SK-N-SH (cell line): ENCODE results near the gene C1QC. TPM values are rescaled to one million over a fixed set of nuclear protein-coding genes. Genes with fewer than 3 reads are reported as not detected.

Experiments used
- CTCF ChIA-PET: fragments of 300-600, 350-600 bp; formaldehyde crosslinking; extraction: SDS; loops from one replicate; lab custom pipeline; 2021; lab: Yijun Ruan, JAX
- POLR2A ChIA-PET: fragments of 350-600 bp; sonication (Branson Sonifier 250); formaldehyde crosslinking; extraction: SDS; loops from one replicate; lab custom pipeline; 2020; ENCODE audit warnings: antibody characterized with exemption, inconsistent platforms; lab: Yijun Ruan, JAX
- DNase-seq: peaks from one replicate; pipeline ENCODE4 v3.0.0; 2012
- H2AFZ ChIP-seq: fragments of 200-600 bp; sonication (generic); 2 replicates; pipeline ENCODE4 v1.8.1; 2016; ENCODE audit warnings: antibody characterized with exemption, mild to moderate bottlenecking, low read depth
- H3F3A ChIP-seq: fragments of 200-600 bp; sonication (generic); replicated peaks from 2 replicates; pipeline ENCODE3; 2016; ENCODE audit warnings: antibody characterized with exemption, mild to moderate bottlenecking; ENCODE audit not compliant: insufficient read depth
- H3K27ac ChIP-seq, 2 experiments: fragments of 200-500 bp in 1 of 2; fragments of 200-600 bp in 1 of 2; sonication (Bioruptor generic) in 1 of 2; sonication (generic), shearing (Covaris generic) in 1 of 2; 2 replicates each; pipeline versions ENCODE4 v1.5.1 to v1.6.1; 2014 to 2016; ENCODE audit warnings: low read depth in 2 of 2, inconsistent platforms in 1 of 2, low read length in 1 of 2, mild to moderate bottlenecking in 1 of 2, mixed read lengths in 1 of 2
- H3K27me3 ChIP-seq: fragments of 200-600 bp; sonication (generic), shearing (Covaris generic); 2 replicates; pipeline ENCODE4 v1.6.1; 2016; ENCODE audit warnings: mixed run types; ENCODE audit not compliant: insufficient read depth
- H3K36me3 ChIP-seq, 2 experiments: fragments of 200-500 bp in 1 of 2; fragments of 200-600 bp in 1 of 2; sonication (Bioruptor generic) in 1 of 2; sonication (generic) in 1 of 2; replicated peaks in 1 of 2; 2 replicates each; pipeline versions ENCODE3 to v1.5.1; 2014 to 2016; ENCODE audit warnings: low read length in 1 of 2, mild to moderate bottlenecking in 1 of 2; ENCODE audit not compliant: insufficient read depth in 2 of 2, control insufficient read depth in 1 of 2
- H3K4me1 ChIP-seq, 2 experiments: fragments of 200-500 bp in 1 of 2; fragments of 200-600 bp in 1 of 2; sonication (Bioruptor generic) in 1 of 2; sonication (generic), shearing (Covaris generic) in 1 of 2; 2 replicates each; pipeline versions ENCODE4 v1.5.1 to v1.6.1; 2014 to 2016; ENCODE audit warnings: low read depth in 1 of 2, low read length in 1 of 2, mixed run types in 1 of 2; ENCODE audit not compliant: insufficient read depth in 2 of 2, control insufficient read depth in 1 of 2
- H3K4me2 ChIP-seq: fragments of 200-600 bp; sonication (generic), shearing (Covaris generic); 2 replicates; pipeline ENCODE4 v1.6.1; 2017; ENCODE audit warnings: mixed run types
- H3K4me3 ChIP-seq, 2 experiments: fragments of 200-500 bp in 1 of 2; fragments of 200-600 bp in 1 of 2; sonication (Bioruptor generic) in 1 of 2; sonication (generic), shearing (Covaris generic) in 1 of 2; 2 replicates each; pipeline versions ENCODE4 v1.5.1 to v1.8.1; 2014 to 2016; ENCODE audit warnings: low read depth in 2 of 2, inconsistent platforms in 1 of 2, low read length in 1 of 2, mild to moderate bottlenecking in 1 of 2, mixed read lengths in 1 of 2, moderate library complexity in 1 of 2
- H3K79me2 ChIP-seq: fragments of 200-600 bp; sonication (generic); 2 replicates; pipeline ENCODE4 v1.8.1; 2017; ENCODE audit warnings: mild to moderate bottlenecking; ENCODE audit not compliant: insufficient read depth
- H3K9ac ChIP-seq: fragments of 200-600 bp; sonication (generic); 2 replicates; pipeline ENCODE4 v1.6.1; 2017; ENCODE audit warnings: mixed run types
- H3K9me2 ChIP-seq: fragments of 200-600 bp; sonication (generic); 2 replicates; pipeline ENCODE4 v1.6.1; 2017; ENCODE audit warnings: mixed run types
- H3K9me3 ChIP-seq: fragments of 200-600 bp; sonication (generic); 2 replicates; pipeline ENCODE4 v1.6.1; 2017; ENCODE audit warnings: mixed run types, mild to moderate bottlenecking, moderate library complexity
- H4K20me1 ChIP-seq: fragments of 200-600 bp; sonication (generic); 2 replicates; pipeline ENCODE4 v1.6.1; 2017; ENCODE audit warnings: mild to moderate bottlenecking, mixed run types; ENCODE audit not compliant: insufficient read depth
- CHD2 ChIP-seq: fragments of 150-350 bp; IDR thresholded peaks from 2 replicates; pipeline ENCODE4 v1.6.1; 2018; ENCODE audit warnings: low read length; ENCODE audit not compliant: partially characterized antibody
- CTCF ChIP-seq: fragments of 200-600 bp; sonication (generic); IDR thresholded peaks from 2 replicates; pipeline ENCODE4 v1.6.1; 2017; ENCODE audit warnings: antibody characterized with exemption, mild to moderate bottlenecking, moderate library complexity
- ELF1 ChIP-seq: IDR thresholded peaks from 2 replicates; pipeline ENCODE4 v1.4.0; 2012
- FOSL2 ChIP-seq: IDR thresholded peaks from 2 replicates; pipeline ENCODE4 v1.4.0; 2012; ENCODE audit warnings: low read depth, mild to moderate bottlenecking, moderate library complexity, borderline replicate concordance
- GABPA ChIP-seq: IDR thresholded peaks from 2 replicates; pipeline ENCODE4 v1.4.0; 2012; ENCODE audit warnings: low read depth, mild to moderate bottlenecking
- GATA2 ChIP-seq: sonication (generic); formaldehyde crosslinking; IDR thresholded peaks from 2 replicates; pipeline ENCODE4 v1.5.0; 2020; ENCODE audit warnings: mild to moderate bottlenecking, missing genetic modification reagents
- JUND ChIP-seq: IDR thresholded peaks from 2 replicates; pipeline ENCODE4 v1.4.0; 2012
- MEF2A ChIP-seq: IDR thresholded peaks from 2 replicates; pipeline ENCODE4 v1.4.0; 2012; ENCODE audit warnings: low read depth, borderline replicate concordance
- MXI1 ChIP-seq: IDR thresholded peaks from 2 replicates; pipeline ENCODE4 v1.6.1; 2012; ENCODE audit warnings: mild to moderate bottlenecking, low read depth, low read length, improper control_type of control experiment
- NFIC ChIP-seq: IDR thresholded peaks from 2 replicates; pipeline ENCODE4 v1.4.0; 2012; ENCODE audit warnings: borderline replicate concordance
- POLR2AphosphoS5 ChIP-seq: IDR thresholded peaks from 2 replicates; pipeline ENCODE4 v1.6.1; 2012; ENCODE audit warnings: low read depth, low read length
- RAD21 ChIP-seq: IDR thresholded peaks from 2 replicates; pipeline ENCODE4 v1.6.1; 2012; ENCODE audit warnings: mild to moderate bottlenecking, low read length
- RFX5 ChIP-seq: IDR thresholded peaks from 2 replicates; pipeline ENCODE4 v1.6.1; 2012; ENCODE audit warnings: mild to moderate bottlenecking, improper control_type of control experiment, low read length
- SIN3A ChIP-seq: IDR thresholded peaks from 2 replicates; pipeline ENCODE4 v1.6.1; 2012; ENCODE audit warnings: low read depth, mild to moderate bottlenecking, low read length, moderate library complexity, borderline replicate concordance
- TEAD4 ChIP-seq: IDR thresholded peaks from 2 replicates; pipeline ENCODE4 v1.4.0; 2012; ENCODE audit warnings: mild to moderate bottlenecking, borderline replicate concordance; ENCODE audit not compliant: insufficient read depth
- WGBS: methylation state at CpG from one replicate; pipeline ENCODE4 v1.1.6; 2017; ENCODE audit warnings: low lambda C conversion rate; 5-methylcytosine and 5-hydroxymethylcytosine counted together
- polyA plus RNA-seq, 3 experiments: library from polyadenylated mRNA; depleted of rRNA; stranded (reverse); fragments of >200 nt; gene quantifications; 2 replicates each; pipeline ENCODE4 v1.2.3, GENCODE V29; 2012
- TF ChIP-seq, protein P1 (sequence below): fragments of 150-350 bp; IDR thresholded peaks from 2 replicates; pipeline ENCODE4 v1.6.1; 2016; ENCODE audit warnings: mild to moderate bottlenecking, low read depth, low read length
- TF ChIP-seq, protein P2 (sequence below): IDR thresholded peaks from 2 replicates; pipeline ENCODE4; 2012
- TF ChIP-seq, protein P3 (sequence below): IDR thresholded peaks from 2 replicates; pipeline ENCODE4 v1.4.0; 2012; ENCODE audit warnings: low read depth

The C1QC gene
- polyA plus RNA-seq, 1 of the 3 experiments (the other 2 are of a cell fraction): not detected

GRCh38 chr1:22646384-22646783 is 3.0 kb downstream of the C1QC start:
- DNase-seq: no peak
- ChIA-PET CTCF (interaction anchor here (0.6 to 8.9 kb wide), 5 partner anchors 13 to 229 kb away, joined by 3 to 289 read pairs (median 4); no protein-coding TSS in a partner anchor), POLR2A (interaction anchor here (0.7 kb wide), 1 partner anchor 114 kb away, joined by 3 read pairs; no protein-coding TSS in a partner anchor)
- Histone ChIP-seq H3K4me3 (no peak overlapping the region), H2AFZ (no peak overlapping the region), H4K20me1 (no peaks in the 10 kb centered on the region), H3F3A (no peaks in the 10 kb centered on the region), H3K36me3 (no peaks in the 10 kb centered on the region), H3K27me3 (no peaks in the 10 kb centered on the region), H3K27ac (no peak overlapping the region), H3K9me2 (no peaks in the 10 kb centered on the region), H3K4me2 (no peak overlapping the region), H3K79me2 (no peaks in the 10 kb centered on the region), H3K9me3 (no peaks in the 10 kb centered on the region), H3K4me1 (peaks cover 0 to 11% of the 10 kb centered on the region in 2 experiments; a peak in 1 of 4 replicates), H3K9ac (no peak overlapping the region)
- 94% methylated on average over 1 of the region's 1 CpG for WGBS
- TF ChIP-seq GATA2 (CRISPR knock-in tag) (no peak), NFIC (no peak), RFX5 (no peak), ELF1 (no peak), FOSL2 (no peak), POLR2AphosphoS5 (no peak), RAD21 (no peak)
- TF ChIP-seq, protein P1, sequence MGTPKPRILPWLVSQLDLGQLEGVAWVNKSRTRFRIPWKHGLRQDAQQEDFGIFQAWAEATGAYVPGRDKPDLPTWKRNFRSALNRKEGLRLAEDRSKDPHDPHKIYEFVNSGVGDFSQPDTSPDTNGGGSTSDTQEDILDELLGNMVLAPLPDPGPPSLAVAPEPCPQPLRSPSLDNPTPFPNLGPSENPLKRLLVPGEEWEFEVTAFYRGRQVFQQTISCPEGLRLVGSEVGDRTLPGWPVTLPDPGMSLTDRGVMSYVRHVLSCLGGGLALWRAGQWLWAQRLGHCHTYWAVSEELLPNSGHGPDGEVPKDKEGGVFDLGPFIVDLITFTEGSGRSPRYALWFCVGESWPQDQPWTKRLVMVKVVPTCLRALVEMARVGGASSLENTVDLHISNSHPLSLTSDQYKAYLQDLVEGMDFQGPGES: no peak
- TF ChIP-seq, protein P2, sequence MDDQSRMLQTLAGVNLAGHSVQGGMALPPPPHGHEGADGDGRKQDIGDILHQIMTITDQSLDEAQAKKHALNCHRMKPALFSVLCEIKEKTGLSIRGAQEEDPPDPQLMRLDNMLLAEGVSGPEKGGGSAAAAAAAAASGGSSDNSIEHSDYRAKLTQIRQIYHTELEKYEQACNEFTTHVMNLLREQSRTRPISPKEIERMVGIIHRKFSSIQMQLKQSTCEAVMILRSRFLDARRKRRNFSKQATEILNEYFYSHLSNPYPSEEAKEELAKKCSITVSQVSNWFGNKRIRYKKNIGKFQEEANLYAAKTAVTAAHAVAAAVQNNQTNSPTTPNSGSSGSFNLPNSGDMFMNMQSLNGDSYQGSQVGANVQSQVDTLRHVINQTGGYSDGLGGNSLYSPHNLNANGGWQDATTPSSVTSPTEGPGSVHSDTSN: no peak

DNA sequence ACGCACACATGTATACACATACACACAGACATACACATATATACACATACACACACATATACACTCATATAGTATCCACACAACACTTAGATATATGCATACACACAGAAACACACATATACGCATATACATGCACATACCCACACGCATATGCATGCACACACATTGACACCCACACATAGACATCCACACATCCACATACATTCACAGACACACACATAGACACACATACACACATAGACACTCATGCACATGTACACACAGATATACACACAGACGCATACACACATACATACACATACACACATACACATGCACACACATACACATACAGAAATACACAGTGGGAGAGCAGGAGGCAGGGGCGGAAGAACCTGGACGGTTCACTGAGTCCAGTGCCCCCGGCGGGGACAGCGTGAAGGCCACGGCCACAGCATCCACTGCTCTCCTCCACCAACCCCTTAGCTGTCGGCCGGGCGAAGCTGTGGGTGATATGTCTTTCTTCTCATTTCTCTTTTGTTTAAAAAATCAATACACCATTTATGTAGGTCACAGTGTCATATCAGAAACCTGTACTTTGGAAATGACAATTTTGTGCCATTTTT is 6.8 kb downstream of the C1QC start:
- CTCF ChIA-PET: interaction anchor here (1.9 to 2.1 kb wide), 2 partner anchors 8 to 234 kb away, joined by 9 to 22 read pairs; partner anchors contain the start of gene C1QC
- H3K4me3 ChIP-seq: no peak overlapping the region
- no peaks in the 10 kb centered on the region for H3K36me3 ChIP-seq
- no peaks in the 10 kb centered on the region for H3K9me3 ChIP-seq
- H3K4me1 ChIP-seq: peaks cover 0 to 17% of the 10 kb centered on the region in 2 experiments; a peak in 1 of 4 replicates
- WGBS: 78% methylated on average over 13 of the region's 13 CpGs
- no peak for DNase-seq
- H3K9ac ChIP-seq: no peak overlapping the region
- no peak overlapping the region for H2AFZ ChIP-seq
- H3K79me2 ChIP-seq: no peaks in the 10 kb centered on the region
- H3K27me3 ChIP-seq: peaks cover 7% of the 10 kb centered on the region
- H3F3A ChIP-seq: no peaks in the 10 kb centered on the region
- POLR2A ChIA-PET: no interaction called here
- H3K9me2 ChIP-seq: no peaks in the 10 kb centered on the region
- no peak overlapping the region for H3K27ac ChIP-seq
- H3K4me2 ChIP-seq: no peak overlapping the region
- H4K20me1 ChIP-seq: no peaks in the 10 kb centered on the region
- TF ChIP-seq SIN3A (no peak), JUND (no peak), CTCF (no peak), GATA2 (CRISPR knock-in tag) (no peak), GABPA (no peak), FOSL2 (no peak), RAD21 (no peak), CHD2 (no peak), MXI1 (no peak), MEF2A (no peak), TEAD4 (no peak)
- TF ChIP-seq, protein P3, sequence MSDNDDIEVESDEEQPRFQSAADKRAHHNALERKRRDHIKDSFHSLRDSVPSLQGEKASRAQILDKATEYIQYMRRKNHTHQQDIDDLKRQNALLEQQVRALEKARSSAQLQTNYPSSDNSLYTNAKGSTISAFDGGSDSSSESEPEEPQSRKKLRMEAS: no peak
- TF ChIP-seq, protein P2: no peak
